ENCODE results near the gene WNT9A.

GRCh38 chr1:227901906-227902640 lies 45.7 kb downstream of the WNT9A start:
- TF ChIP-seq TRIM28 (IDR thresholded peaks at IDR 0.05; ENCODE audit: borderline replicate concordance, low read length) (no peak), SP3 (tag by site-specific recombination; IDR thresholded peaks at IDR 0.05) (no peak), ZBTB26 (tag by site-specific recombination; optimal IDR thresholded peaks at IDR 0.05) (peak; percentile 11), ZNF426 (tag by site-specific recombination; IDR thresholded peaks at IDR 0.05) (no peak), CTCF (tag by site-specific recombination; IDR thresholded peaks at IDR 0.05) (peak; percentile 99), ELK4 (IDR thresholded peaks at IDR 0.05; ENCODE audit: borderline replicate concordance, low read depth, low read length) (no peak), REST (tag by site-specific recombination; IDR thresholded peaks at IDR 0.05) (no peak), ZBTB17 (tag by site-specific recombination; IDR thresholded peaks at IDR 0.05) (no peak), ZNF214 (tag by site-specific recombination; IDR thresholded peaks at IDR 0.05; ENCODE audit: borderline replicate concordance) (no peak)

Data from HEK293 (cell line).